ENCODE measurements around the gene RP2. TPM values are rescaled to one million over a fixed set of nuclear protein-coding genes. Genes with fewer than 3 reads are reported as not detected.

Gene RP2
- total RNA-seq, 2 experiments from 2014 or later = 3.3 to 5.0 TPM

GRCh38 chrX:46814966-46815365 is 21.9 kb upstream of the RP2 start:
- H3K27ac Mint-ChIP-seq = no peak overlapping the region
- CTCF ChIA-PET = no interaction called here

GRCh38 chrX:46819136-46819535 is 17.7 kb upstream of the RP2 start:
- ChIA-PET POLR2A (no interaction called here), CTCF (interaction anchor here (0.6 kb wide), 1 partner anchor 294 kb away, joined by 4 read pairs; no protein-coding TSS in a partner anchor)
- intact Hi-C loops (cut with DNase I, micrococcal nuclease) = no loop called here
- Mint-ChIP-seq H3K4me3 (no peak overlapping the region), H3K4me1 (no peaks in the 10 kb centered on the region), H3K27me3 (no peaks in the 10 kb centered on the region), H3K27ac (no peak overlapping the region), H3K9me3 (ENCODE audit: low read depth) (peaks cover 3% of the 10 kb centered on the region), H3K36me3 (ENCODE audit: low read depth) (no peaks in the 10 kb centered on the region)
- DNase-seq = no peak
- no peak for ATAC-seq

More at GRCh38 chrX:46814966-46815365, 21.9 kb upstream of the RP2 start:
- no peaks in the 10 kb centered on the region for H3K9me3 Mint-ChIP-seq (ENCODE audit: low read depth)
- POLR2A ChIA-PET = no interaction called here
- ATAC-seq (no peak), DNase-seq (no peak)
- H3K4me3 Mint-ChIP-seq = no peak overlapping the region
- peaks cover 3% of the 10 kb centered on the region for H3K27me3 Mint-ChIP-seq
- intact Hi-C loops (cut with DNase I, micrococcal nuclease) = no loop called here
- H3K36me3 Mint-ChIP-seq (ENCODE audit: low read depth) = no peaks in the 10 kb centered on the region
- H3K4me1 Mint-ChIP-seq = no peaks in the 10 kb centered on the region

DNA sequence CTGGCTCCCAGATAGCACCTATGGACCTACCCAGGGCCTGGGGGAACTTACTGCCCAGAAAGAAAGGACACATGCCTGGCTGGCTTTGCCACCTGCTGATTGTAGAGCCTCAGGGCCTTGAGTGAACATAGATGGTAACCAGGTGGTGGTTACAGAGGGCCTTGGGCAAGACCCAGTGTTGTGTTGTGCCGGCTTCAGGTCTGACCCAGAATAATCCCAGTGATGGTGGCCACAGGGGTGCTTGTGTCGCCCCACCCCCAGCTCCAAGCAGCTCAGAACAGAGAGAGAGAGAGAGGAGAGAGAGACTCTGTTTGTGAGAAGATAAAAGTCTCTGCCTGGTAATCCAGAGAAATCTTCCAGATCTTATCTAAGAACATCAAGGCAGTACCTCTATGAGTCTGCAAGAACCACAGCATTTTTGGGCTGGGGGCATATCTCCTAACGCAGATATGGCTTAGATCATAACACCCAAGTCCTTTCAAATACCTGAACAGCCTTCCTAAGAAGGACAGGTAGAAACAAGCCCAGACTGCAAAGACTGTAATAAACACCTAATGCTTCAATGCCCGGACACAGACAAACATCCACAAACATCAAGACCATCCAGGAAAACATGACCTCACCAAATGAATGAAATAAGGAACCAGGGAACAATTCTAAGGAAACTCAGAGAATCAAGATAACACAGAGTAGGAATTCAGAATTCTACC is 16.3 kb upstream of the RP2 start:
- Mint-ChIP-seq H3K36me3 (ENCODE audit: low read depth) (no peaks in the 10 kb centered on the region), H3K4me3 (no peak overlapping the region), H3K4me1 (no peaks in the 10 kb centered on the region), H3K27ac (no peak overlapping the region), H3K27me3 (no peaks in the 10 kb centered on the region), H3K9me3 (ENCODE audit: low read depth) (peaks cover 3% of the 10 kb centered on the region)
- DNase-seq (no peak), ATAC-seq (no peak)
- POLR2A ChIA-PET = no interaction called here
- CTCF ChIA-PET = interaction anchor here (0.6 kb wide), 1 partner anchor 1072 kb away, joined by 3 read pairs; no protein-coding TSS in a partner anchor
- intact Hi-C loops (cut with DNase I, micrococcal nuclease) = no loop called here

- Mint-ChIP-seq H3K4me3 (no peak overlapping the region), H3K27ac (no peak overlapping the region), H3K4me1 (no peaks in the 10 kb centered on the region), H3K36me3 (ENCODE audit: low read depth) (no peaks in the 10 kb centered on the region), H3K27me3 (no peaks in the 10 kb centered on the region), H3K9me3 (ENCODE audit: low read depth) (peaks cover 3% of the 10 kb centered on the region)
- no peak for DNase-seq
- CTCF ChIA-PET = no interaction called here
- intact Hi-C loops (cut with DNase I, micrococcal nuclease) = no loop called here
- ATAC-seq = no peak
- POLR2A ChIA-PET = interaction anchor here (0.6 kb wide), 1 partner anchor 279 kb away, joined by 3 read pairs; no protein-coding TSS in a partner anchor
These were observed 13.4 kb upstream of the RP2 start for GRCh38 chrX:46823481-46823880.

- H3K9me3 Mint-ChIP-seq (ENCODE audit: low read depth) = no peaks in the 10 kb centered on the region
- ChIA-PET CTCF (no interaction called here), POLR2A (no interaction called here)
- no peaks in the 10 kb centered on the region for H3K36me3 Mint-ChIP-seq (ENCODE audit: low read depth)
- H3K27ac Mint-ChIP-seq = no peak overlapping the region
- intact Hi-C loops (cut with DNase I, micrococcal nuclease) = loop anchor here in 1 of 2 experiments (10.0 kb wide), 1 partner anchor 823 kb away; the partner anchor contains the start of genes ELK1 and UXT
- peak; percentile 9 for DNase-seq
- H3K4me3 Mint-ChIP-seq = no peak overlapping the region
- H3K27me3 Mint-ChIP-seq = no peaks in the 10 kb centered on the region
- ATAC-seq = no peak
- peaks cover 6% of the 10 kb centered on the region for H3K4me1 Mint-ChIP-seq
These were observed 5.0 kb upstream of the RP2 start for GRCh38 chrX:46831765-46832327.

DNA sequence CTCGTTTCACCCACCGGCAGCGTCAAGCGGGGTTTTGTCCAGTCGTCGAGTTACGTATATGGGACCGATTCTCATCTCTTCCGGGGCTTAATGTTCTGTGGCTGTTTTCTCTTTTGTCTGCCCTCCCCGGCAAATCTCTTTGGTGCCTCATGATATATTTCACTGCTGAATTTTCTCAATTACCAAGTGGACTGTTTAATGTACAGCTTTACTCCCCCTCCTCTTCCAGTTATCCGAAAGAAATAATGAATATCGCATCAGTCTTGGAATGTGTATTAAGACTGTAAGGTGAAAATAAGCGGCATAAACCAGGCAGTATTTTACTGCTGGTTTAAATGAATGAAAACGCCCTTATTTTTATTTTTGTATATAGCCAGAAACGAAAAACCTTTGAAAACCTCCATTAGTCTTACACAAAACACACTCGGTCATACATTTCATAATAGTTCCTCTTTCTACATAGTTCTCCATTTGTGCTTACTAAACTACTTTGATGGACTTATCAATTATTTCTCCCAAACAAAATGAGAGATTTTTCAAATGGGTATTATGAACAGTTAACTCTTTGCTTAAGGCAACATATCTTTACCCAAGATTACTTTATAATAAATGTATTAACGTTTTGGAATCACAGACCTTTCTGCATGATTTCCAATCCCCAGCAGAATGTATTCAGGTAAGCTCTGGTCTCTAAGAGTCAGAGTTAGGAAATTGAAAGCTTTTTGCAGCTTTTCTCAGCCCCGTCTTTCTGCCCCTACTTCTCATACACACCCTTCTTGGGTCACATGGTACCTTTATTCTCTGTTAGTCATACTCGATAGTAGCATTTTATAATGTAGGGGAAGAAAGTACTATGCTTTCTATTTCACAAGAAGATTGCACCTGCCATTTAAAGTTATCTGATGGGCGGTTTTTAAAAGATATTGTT is 979 bp downstream of the RP2 start:
- peaks cover 5% of the 10 kb centered on the region for H3K4me1 Mint-ChIP-seq
- POLR2A ChIA-PET = interaction anchor here (0.6 kb wide), 1 partner anchor 193 kb away, joined by 4 read pairs; no protein-coding TSS in a partner anchor
- H3K4me3 Mint-ChIP-seq = peak overlapping the region; percentile 95
- CTCF ChIA-PET = interaction anchor here (0.6 to 1.5 kb wide), 7 partner anchors 9 to 646 kb away, joined by 3 to 4 read pairs (median 3); no protein-coding TSS in a partner anchor
- H3K27ac Mint-ChIP-seq = peak overlapping the region; percentile 86
- DNase-seq (peak; percentile 6), ATAC-seq (peak; percentile 49)
- H3K9me3 Mint-ChIP-seq (ENCODE audit: low read depth) = no peaks in the 10 kb centered on the region
- H3K36me3 Mint-ChIP-seq (ENCODE audit: low read depth) = no peaks in the 10 kb centered on the region
- intact Hi-C loops (cut with DNase I, micrococcal nuclease) = loop anchor here in 1 of 2 experiments (1.0 to 10.0 kb wide), 8 partner anchors 41 to 817 kb away; partner anchors contain the start of genes CDK16, ELK1, SLC9A7 and UXT
- no peaks in the 10 kb centered on the region for H3K27me3 Mint-ChIP-seq

DNA sequence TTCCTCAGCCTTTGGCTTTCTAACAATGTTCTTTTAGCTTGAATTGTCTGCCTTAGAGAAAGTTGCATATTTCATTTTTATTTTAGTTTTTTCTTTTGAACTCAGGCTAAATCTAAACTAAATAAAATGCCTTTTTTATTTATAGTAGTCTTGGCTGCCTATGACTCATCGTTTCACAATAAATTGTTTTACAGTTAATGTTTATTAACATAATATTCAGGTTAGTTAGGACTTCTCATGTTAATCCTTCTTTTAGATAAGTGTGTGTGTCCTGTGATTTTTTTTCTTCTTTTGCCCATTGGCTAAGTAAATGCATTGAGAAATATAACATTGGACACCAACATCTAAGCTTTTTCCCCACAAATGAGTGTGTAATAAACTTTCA is 1.6 kb downstream of the RP2 start:
- ATAC-seq = no peak

GRCh38 chrX:46838974-46839480 is 2.2 kb downstream of the RP2 start:
- no peaks in the 10 kb centered on the region for H3K27me3 Mint-ChIP-seq
- ChIA-PET POLR2A (interaction anchor here (0.6 kb wide), 1 partner anchor 291 kb away, joined by 3 read pairs; no protein-coding TSS in a partner anchor), CTCF (interaction anchor here (0.9 to 1.5 kb wide), 2 partner anchors 8 to 254 kb away, joined by 3 read pairs; no protein-coding TSS in a partner anchor)
- no peaks in the 10 kb centered on the region for H3K9me3 Mint-ChIP-seq (ENCODE audit: low read depth)
- DNase-seq (no peak), ATAC-seq (no peak)
- H3K27ac Mint-ChIP-seq = no peak overlapping the region
- intact Hi-C loops (cut with DNase I, micrococcal nuclease) = loop anchor here in 1 of 2 experiments (1.0 to 10.0 kb wide), 5 partner anchors 128 to 816 kb away; partner anchors contain the start of genes CDK16, ELK1 and UXT
- no peaks in the 10 kb centered on the region for H3K36me3 Mint-ChIP-seq (ENCODE audit: low read depth)
- H3K4me3 Mint-ChIP-seq = no peak overlapping the region
- peaks cover 5% of the 10 kb centered on the region for H3K4me1 Mint-ChIP-seq

More for the DNA sequence above, 1.6 kb downstream of the RP2 start:
- CTCF ChIA-PET = interaction anchor here (0.9 to 1.5 kb wide), 3 partner anchors 8 to 645 kb away, joined by 3 read pairs; no protein-coding TSS in a partner anchor
- no peaks in the 10 kb centered on the region for H3K36me3 Mint-ChIP-seq (ENCODE audit: low read depth)
- H3K27ac Mint-ChIP-seq = no peak overlapping the region
- no peak for DNase-seq
- POLR2A ChIA-PET = interaction anchor here (0.6 kb wide), 1 partner anchor 291 kb away, joined by 3 read pairs; no protein-coding TSS in a partner anchor
- H3K27me3 Mint-ChIP-seq = no peaks in the 10 kb centered on the region
- H3K9me3 Mint-ChIP-seq (ENCODE audit: low read depth) = no peaks in the 10 kb centered on the region
- peak overlapping the region; percentile 95 for H3K4me3 Mint-ChIP-seq
- intact Hi-C loops (cut with DNase I, micrococcal nuclease) = loop anchor here in 1 of 2 experiments (1.0 to 10.0 kb wide), 5 partner anchors 129 to 816 kb away; partner anchors contain the start of genes CDK16, ELK1 and UXT
- H3K4me1 Mint-ChIP-seq = peaks cover 5% of the 10 kb centered on the region

GRCh38 chrX:46840946-46841345 is 4.1 kb downstream of the RP2 start:
- H3K4me3 Mint-ChIP-seq = no peak overlapping the region
- no peaks in the 10 kb centered on the region for H3K36me3 Mint-ChIP-seq (ENCODE audit: low read depth)
- no peak for DNase-seq
- H3K9me3 Mint-ChIP-seq (ENCODE audit: low read depth) = no peaks in the 10 kb centered on the region
- ATAC-seq = no peak
- intact Hi-C loops (cut with DNase I, micrococcal nuclease) = no loop called here
- CTCF ChIA-PET = no interaction called here
- no peak overlapping the region for H3K27ac Mint-ChIP-seq
- POLR2A ChIA-PET = no interaction called here
- H3K27me3 Mint-ChIP-seq = no peaks in the 10 kb centered on the region
- peaks cover 8% of the 10 kb centered on the region for H3K4me1 Mint-ChIP-seq

GRCh38 chrX:46841346-46841745 is 4.5 kb downstream of the RP2 start:
- no peak overlapping the region for H3K4me3 Mint-ChIP-seq
- no peaks in the 10 kb centered on the region for H3K27me3 Mint-ChIP-seq
- intact Hi-C loops (cut with DNase I, micrococcal nuclease) = no loop called here
- CTCF ChIA-PET = no interaction called here
- H3K4me1 Mint-ChIP-seq = peaks cover 5% of the 10 kb centered on the region
- DNase-seq (no peak), ATAC-seq (no peak)
- H3K27ac Mint-ChIP-seq = no peak overlapping the region
- H3K36me3 Mint-ChIP-seq (ENCODE audit: low read depth) = no peaks in the 10 kb centered on the region
- no peaks in the 10 kb centered on the region for H3K9me3 Mint-ChIP-seq (ENCODE audit: low read depth)
- POLR2A ChIA-PET = no interaction called here

- no peaks in the 10 kb centered on the region for H3K9me3 Mint-ChIP-seq (ENCODE audit: low read depth)
- intact Hi-C loops (cut with DNase I, micrococcal nuclease) = no loop called here
- H3K27ac Mint-ChIP-seq = no peak overlapping the region
- POLR2A ChIA-PET = no interaction called here
- H3K36me3 Mint-ChIP-seq (ENCODE audit: low read depth) = no peaks in the 10 kb centered on the region
- ATAC-seq (no peak), DNase-seq (no peak)
- H3K27me3 Mint-ChIP-seq = no peaks in the 10 kb centered on the region
- no peak overlapping the region for H3K4me3 Mint-ChIP-seq
- CTCF ChIA-PET = no interaction called here
- peaks cover 5% of the 10 kb centered on the region for H3K4me1 Mint-ChIP-seq
These were observed 8.1 kb downstream of the RP2 start for GRCh38 chrX:46844913-46845312.

All from activated CD4-positive, alpha-beta T cell treated with anti-CD3 and anti-CD28 coated beads for 36 hours (primary cell).